ENCODE results near the gene TRIM33. TPM values are rescaled to one million over a fixed set of nuclear protein-coding genes. Genes with fewer than 3 reads are reported as not detected.
A peak's percentile ranks its signal among the peaks of the same experiment; 100 is the strongest.

TRIM33 gene
- total RNA-seq, 4 donors from 2014 or later = 35.0 to 100 (median 47.7) TPM

GRCh38 chr1:114346480-114347029 lies 164.4 kb downstream of the TRIM33 start:
- peak; percentile 94 to 96 for DNase-seq (ENCODE audit: low spot score in 2 of 2)
- Histone ChIP-seq H3K9me3 (no peaks in the 10 kb centered on the region), H3K4me3 (peak overlapping the region; percentile 55), H3K4me1 (peaks cover 12% of the 10 kb centered on the region), H3K27ac (peak overlapping the region; percentile 70), H3K27me3 (no peaks in the 10 kb centered on the region), H3K36me3 (no peaks in the 10 kb centered on the region)
- 1% methylated on average over 31 of the region's 33 CpGs for WGBS
- TF ChIP-seq POLR2AphosphoS5 (IDR thresholded peaks at IDR 0.05) (peak in 2 of 3 donors; percentile 61 to 62), POLR2A (IDR thresholded peaks at IDR 0.05) (no peak), CTCF (IDR thresholded peaks at IDR 0.05) (peak; percentile 100)

GRCh38 chr1:114345930-114346479 lies 165.0 kb downstream of the TRIM33 start:
- H3K27me3 ChIP-seq = no peaks in the 10 kb centered on the region
- H3K36me3 ChIP-seq = no peaks in the 10 kb centered on the region
- peak in 1 of 2 donors; percentile 68 for DNase-seq (ENCODE audit: low spot score in 2 of 2)
- H3K4me1 ChIP-seq = peaks cover 12% of the 10 kb centered on the region
- H3K4me3 ChIP-seq = peak overlapping the region; percentile 55
- no peaks in the 10 kb centered on the region for H3K9me3 ChIP-seq
- no peak for TF ChIP-seq CTCF (IDR thresholded peaks at IDR 0.05)
- no peak for TF ChIP-seq EP300 (IDR thresholded peaks at IDR 0.05)
- no peak for TF ChIP-seq POLR2A (IDR thresholded peaks at IDR 0.05)
- TF ChIP-seq POLR2AphosphoS5 (IDR thresholded peaks at IDR 0.05) = no peak
- 17% methylated on average over 21 of the region's 24 CpGs for WGBS
- peak overlapping the region; percentile 70 for H3K27ac ChIP-seq

- no peak for DNase-seq (ENCODE audit: low spot score in 2 of 2)
- Histone ChIP-seq H3K27ac (no peak overlapping the region), H3K4me1 (peaks cover 12% of the 10 kb centered on the region), H3K36me3 (no peaks in the 10 kb centered on the region), H3K9me3 (no peaks in the 10 kb centered on the region), H3K27me3 (no peaks in the 10 kb centered on the region), H3K4me3 (no peak overlapping the region)
- WGBS = 95% methylated on average over 4 of the region's 4 CpGs
- no peak for TF ChIP-seq EP300 (IDR thresholded peaks at IDR 0.05)
- no peak for TF ChIP-seq CTCF (IDR thresholded peaks at IDR 0.05)
- no peak for TF ChIP-seq POLR2A (IDR thresholded peaks at IDR 0.05)
- no peak for TF ChIP-seq POLR2AphosphoS5 (IDR thresholded peaks at IDR 0.05)
Measured at GRCh38 chr1:114344656-114345055, 166.3 kb downstream of the TRIM33 start.

Other genes starting within 250 kb of the TRIM33 start
- 10 to 100 TPM; 30.6 to 43.4 (median 36.0) TPM for gene BCAS2, start 70.4 kb upstream of the TRIM33 start, total RNA-seq
- 10 to 100 TPM; 33.6 to 60.9 (median 53.6) TPM for gene DENND2C, start 158.8 kb upstream of the TRIM33 start, total RNA-seq
- gene AMPD1, start 184.3 kb upstream of the TRIM33 start, total RNA-seq = not detected
- 10 to 100 TPM; 21.8 to 41.1 (median 33.3) TPM for gene NRAS, start 205.6 kb upstream of the TRIM33 start, total RNA-seq
- 100 to 1,000 TPM; 380 to 742 (median 660) TPM for gene CSDE1, start 246.8 kb upstream of the TRIM33 start, total RNA-seq

Measured in suprapubic skin (tissue), 4 donors.